ENCODE measurements around the gene COX6B1.

The COX6B1 gene

DNA sequence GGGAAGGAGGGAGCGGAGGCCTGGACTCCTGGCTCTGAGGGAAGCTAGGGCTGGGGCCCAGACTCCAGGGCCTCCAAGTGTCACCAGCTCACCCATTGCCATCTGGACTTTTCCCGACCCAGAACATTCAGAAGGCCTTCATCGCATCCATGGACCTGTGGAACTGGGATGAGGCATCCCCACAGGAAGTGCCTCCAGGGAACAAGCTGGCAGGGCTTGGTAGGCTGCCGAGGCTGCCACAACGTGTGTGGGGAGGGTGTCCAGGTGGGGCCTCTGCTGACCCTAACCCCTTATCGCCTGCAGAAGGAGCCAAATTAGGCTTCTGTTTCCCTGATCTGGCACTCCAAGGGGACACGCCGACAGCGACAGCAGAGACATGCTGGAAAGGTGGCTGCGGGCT is 5.8 kb upstream of the COX6B1 start:
- no peak for TF ChIP-seq TEAD4 (IDR thresholded peaks at IDR 0.05)
- TF ChIP-seq RAD21 (IDR thresholded peaks at IDR 0.05; ENCODE audit: low read depth) = no peak
- no peak for TF ChIP-seq ZBTB7A (IDR thresholded peaks at IDR 0.05; ENCODE audit: low read depth)
- TF ChIP-seq, protein P1, sequence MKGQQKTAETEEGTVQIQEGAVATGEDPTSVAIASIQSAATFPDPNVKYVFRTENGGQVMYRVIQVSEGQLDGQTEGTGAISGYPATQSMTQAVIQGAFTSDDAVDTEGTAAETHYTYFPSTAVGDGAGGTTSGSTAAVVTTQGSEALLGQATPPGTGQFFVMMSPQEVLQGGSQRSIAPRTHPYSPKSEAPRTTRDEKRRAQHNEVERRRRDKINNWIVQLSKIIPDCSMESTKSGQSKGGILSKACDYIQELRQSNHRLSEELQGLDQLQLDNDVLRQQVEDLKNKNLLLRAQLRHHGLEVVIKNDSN (IDR thresholded peaks at IDR 0.05) = no peak
- TF ChIP-seq CEBPB (IDR thresholded peaks at IDR 0.05) = no peak
- no peak for TF ChIP-seq EP300 (IDR thresholded peaks at IDR 0.05; ENCODE audit: borderline replicate concordance)
- TF ChIP-seq, protein P2, sequence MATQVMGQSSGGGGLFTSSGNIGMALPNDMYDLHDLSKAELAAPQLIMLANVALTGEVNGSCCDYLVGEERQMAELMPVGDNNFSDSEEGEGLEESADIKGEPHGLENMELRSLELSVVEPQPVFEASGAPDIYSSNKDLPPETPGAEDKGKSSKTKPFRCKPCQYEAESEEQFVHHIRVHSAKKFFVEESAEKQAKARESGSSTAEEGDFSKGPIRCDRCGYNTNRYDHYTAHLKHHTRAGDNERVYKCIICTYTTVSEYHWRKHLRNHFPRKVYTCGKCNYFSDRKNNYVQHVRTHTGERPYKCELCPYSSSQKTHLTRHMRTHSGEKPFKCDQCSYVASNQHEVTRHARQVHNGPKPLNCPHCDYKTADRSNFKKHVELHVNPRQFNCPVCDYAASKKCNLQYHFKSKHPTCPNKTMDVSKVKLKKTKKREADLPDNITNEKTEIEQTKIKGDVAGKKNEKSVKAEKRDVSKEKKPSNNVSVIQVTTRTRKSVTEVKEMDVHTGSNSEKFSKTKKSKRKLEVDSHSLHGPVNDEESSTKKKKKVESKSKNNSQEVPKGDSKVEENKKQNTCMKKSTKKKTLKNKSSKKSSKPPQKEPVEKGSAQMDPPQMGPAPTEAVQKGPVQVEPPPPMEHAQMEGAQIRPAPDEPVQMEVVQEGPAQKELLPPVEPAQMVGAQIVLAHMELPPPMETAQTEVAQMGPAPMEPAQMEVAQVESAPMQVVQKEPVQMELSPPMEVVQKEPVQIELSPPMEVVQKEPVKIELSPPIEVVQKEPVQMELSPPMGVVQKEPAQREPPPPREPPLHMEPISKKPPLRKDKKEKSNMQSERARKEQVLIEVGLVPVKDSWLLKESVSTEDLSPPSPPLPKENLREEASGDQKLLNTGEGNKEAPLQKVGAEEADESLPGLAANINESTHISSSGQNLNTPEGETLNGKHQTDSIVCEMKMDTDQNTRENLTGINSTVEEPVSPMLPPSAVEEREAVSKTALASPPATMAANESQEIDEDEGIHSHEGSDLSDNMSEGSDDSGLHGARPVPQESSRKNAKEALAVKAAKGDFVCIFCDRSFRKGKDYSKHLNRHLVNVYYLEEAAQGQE (IDR thresholded peaks at IDR 0.05; ENCODE audit: low read depth) = no peak
- no peak for TF ChIP-seq TCF12 (IDR thresholded peaks at IDR 0.05; ENCODE audit: low read depth)
- TF ChIP-seq FOXM1 (IDR thresholded peaks at IDR 0.05; ENCODE audit: borderline replicate concordance, low read depth) = no peak
- no peak for TF ChIP-seq TAF1 (IDR thresholded peaks at IDR 0.05; ENCODE audit: low read depth)
- TF ChIP-seq EGR1 (IDR thresholded peaks at IDR 0.05) = no peak
- no peak for TF ChIP-seq CREB1 (IDR thresholded peaks at IDR 0.05; ENCODE audit: low read depth)
- TF ChIP-seq YY1 (IDR thresholded peaks at IDR 0.05; ENCODE audit: low read depth) = no peak
- no peak for TF ChIP-seq NFIC (IDR thresholded peaks at IDR 0.05)
- TF ChIP-seq, protein P3, sequence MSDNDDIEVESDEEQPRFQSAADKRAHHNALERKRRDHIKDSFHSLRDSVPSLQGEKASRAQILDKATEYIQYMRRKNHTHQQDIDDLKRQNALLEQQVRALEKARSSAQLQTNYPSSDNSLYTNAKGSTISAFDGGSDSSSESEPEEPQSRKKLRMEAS (IDR thresholded peaks at IDR 0.05) = no peak

DNA sequence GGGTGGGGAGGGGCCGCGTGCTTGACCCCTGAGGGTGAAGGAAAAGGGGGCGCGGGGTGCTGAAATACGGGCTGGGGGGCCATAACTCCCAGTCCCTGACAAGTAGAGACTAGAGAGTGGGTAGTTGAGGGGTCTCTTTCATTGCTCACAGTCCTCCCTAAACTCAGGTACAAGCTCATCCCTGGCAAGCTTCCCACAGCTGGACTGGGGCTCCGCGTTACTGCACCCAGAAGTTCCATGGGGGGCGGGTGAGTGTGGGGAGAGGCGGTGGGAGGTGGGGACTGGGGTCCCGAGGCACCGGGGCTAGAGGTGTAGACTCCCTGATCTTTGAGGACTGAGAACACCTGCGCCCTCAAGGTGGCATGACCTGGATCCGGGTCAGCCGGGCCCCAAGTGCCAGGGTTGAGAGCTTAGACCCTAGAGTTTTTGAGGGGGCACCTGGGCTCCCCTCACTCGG is 5.3 kb upstream of the COX6B1 start:
- no peak for TF ChIP-seq TCF12 (IDR thresholded peaks at IDR 0.05; ENCODE audit: low read depth)

DNA sequence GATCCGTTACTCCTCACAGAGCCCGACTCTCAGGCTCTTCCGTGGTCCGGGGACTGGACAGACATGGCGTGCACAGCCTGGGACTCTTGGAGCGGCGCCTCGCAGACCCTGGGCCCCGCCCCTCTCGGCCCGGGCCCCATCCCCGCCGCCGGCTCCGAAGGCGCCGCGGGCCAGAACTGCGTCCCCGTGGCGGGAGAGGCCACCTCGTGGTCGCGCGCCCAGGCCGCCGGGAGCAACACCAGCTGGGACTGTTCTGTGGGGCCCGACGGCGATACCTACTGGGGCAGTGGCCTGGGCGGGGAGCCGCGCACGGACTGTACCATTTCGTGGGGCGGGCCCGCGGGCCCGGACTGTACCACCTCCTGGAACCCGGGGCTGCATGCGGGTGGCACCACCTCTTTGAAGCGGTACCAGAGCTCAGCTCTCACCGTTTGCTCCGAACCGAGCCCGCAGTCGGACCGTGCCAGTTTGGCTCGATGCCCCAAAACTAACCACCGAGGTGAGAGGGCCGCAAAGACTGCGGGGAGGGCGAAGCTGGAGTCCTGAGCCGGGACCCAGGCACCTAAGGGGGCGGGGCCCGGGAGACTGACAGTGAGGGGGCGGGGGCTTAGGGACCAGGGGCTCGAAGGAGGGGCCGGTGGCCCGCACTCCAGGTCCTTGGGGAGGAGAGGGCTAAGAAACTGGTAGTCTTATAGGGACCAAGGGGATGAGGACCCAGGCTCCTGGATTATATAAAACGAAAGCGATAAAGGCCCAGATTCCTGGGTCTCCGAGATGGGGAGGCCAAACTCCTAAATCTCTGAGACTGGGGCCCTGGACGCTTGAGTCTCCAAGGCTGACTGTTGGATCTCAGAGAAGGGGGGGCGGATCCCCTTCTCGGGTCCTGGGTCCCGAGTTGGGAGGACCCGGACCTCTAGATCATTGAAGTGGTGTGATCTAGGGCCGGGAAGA is 4.6 kb upstream of the COX6B1 start:
- TF ChIP-seq, protein P2 (IDR thresholded peaks at IDR 0.05; ENCODE audit: low read depth) = no peak
- TF ChIP-seq RAD21 (IDR thresholded peaks at IDR 0.05; ENCODE audit: low read depth) (no peak), YY1 (IDR thresholded peaks at IDR 0.05; ENCODE audit: low read depth) (no peak), TAF1 (IDR thresholded peaks at IDR 0.05; ENCODE audit: low read depth) (peak; percentile 77), ZBTB7A (IDR thresholded peaks at IDR 0.05; ENCODE audit: low read depth) (no peak; the same call in 1 of the 2 replicates), TEAD4 (IDR thresholded peaks at IDR 0.05) (no peak), TCF12 (IDR thresholded peaks at IDR 0.05; ENCODE audit: low read depth) (no peak; the same call in 1 of the 2 replicates), EP300 (IDR thresholded peaks at IDR 0.05; ENCODE audit: borderline replicate concordance) (peak; percentile 55; the same call in 1 of the 2 replicates), EGR1 (IDR thresholded peaks at IDR 0.05) (no peak), CREB1 (IDR thresholded peaks at IDR 0.05; ENCODE audit: low read depth) (no peak; the same call in 1 of the 2 replicates), NFIC (IDR thresholded peaks at IDR 0.05) (peak; percentile 40), FOXM1 (IDR thresholded peaks at IDR 0.05; ENCODE audit: borderline replicate concordance, low read depth) (no peak), CEBPB (IDR thresholded peaks at IDR 0.05) (no peak)
- TF ChIP-seq, protein P1 (IDR thresholded peaks at IDR 0.05) = no peak
- TF ChIP-seq, protein P3 (IDR thresholded peaks at IDR 0.05) = peak; percentile 95

DNA sequence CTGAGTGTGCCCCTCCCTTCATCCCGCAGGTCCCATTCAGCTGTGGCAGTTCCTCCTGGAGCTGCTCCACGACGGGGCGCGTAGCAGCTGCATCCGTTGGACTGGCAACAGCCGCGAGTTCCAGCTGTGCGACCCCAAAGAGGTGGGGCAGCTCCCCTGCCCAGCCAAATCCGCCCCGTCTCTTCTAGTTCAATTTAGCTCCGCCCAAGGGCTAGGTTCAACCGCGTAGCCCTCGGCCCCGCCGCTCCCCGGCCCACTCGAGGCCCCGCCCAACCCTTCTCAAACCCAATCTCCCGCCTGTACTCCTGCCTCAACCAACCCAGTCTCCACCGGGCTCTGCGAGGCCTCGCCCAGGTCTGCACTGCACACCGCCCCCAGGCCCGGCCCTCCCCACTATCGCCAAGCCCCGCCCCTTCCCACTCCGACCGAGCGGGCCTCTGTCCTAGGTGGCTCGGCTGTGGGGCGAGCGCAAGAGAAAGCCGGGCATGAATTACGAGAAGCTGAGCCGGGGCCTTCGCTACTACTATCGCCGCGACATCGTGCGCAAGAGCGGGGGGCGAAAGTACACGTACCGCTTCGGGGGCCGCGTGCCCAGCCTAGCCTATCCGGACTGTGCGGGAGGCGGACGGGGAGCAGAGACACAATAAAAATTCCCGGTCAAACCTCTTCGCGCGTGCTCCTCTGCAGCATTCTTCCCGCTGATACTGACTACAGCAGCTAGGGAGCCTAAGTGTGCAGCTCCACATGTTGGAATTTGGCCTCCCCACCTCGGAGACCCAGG is 3.7 kb upstream of the COX6B1 start:
- TF ChIP-seq YY1 (IDR thresholded peaks at IDR 0.05; ENCODE audit: low read depth) (no peak), NFIC (IDR thresholded peaks at IDR 0.05) (no peak), CEBPB (IDR thresholded peaks at IDR 0.05) (no peak), EP300 (IDR thresholded peaks at IDR 0.05; ENCODE audit: borderline replicate concordance) (no peak), FOXM1 (IDR thresholded peaks at IDR 0.05; ENCODE audit: borderline replicate concordance, low read depth) (no peak), TEAD4 (IDR thresholded peaks at IDR 0.05) (no peak), TCF12 (IDR thresholded peaks at IDR 0.05; ENCODE audit: low read depth) (0 out of 2 replicates have a peak, but pooled peaks have one; percentile 7), EGR1 (IDR thresholded peaks at IDR 0.05) (no peak), RAD21 (IDR thresholded peaks at IDR 0.05; ENCODE audit: low read depth) (no peak), ZBTB7A (IDR thresholded peaks at IDR 0.05; ENCODE audit: low read depth) (peak; percentile 41; the same call in 1 of the 2 replicates), TAF1 (IDR thresholded peaks at IDR 0.05; ENCODE audit: low read depth) (no peak), CREB1 (IDR thresholded peaks at IDR 0.05; ENCODE audit: low read depth) (no peak)
- TF ChIP-seq, protein P2 (IDR thresholded peaks at IDR 0.05; ENCODE audit: low read depth) = peak; percentile 65
- TF ChIP-seq, protein P3 (IDR thresholded peaks at IDR 0.05) = no peak; the same call in none of the 2 replicates
- TF ChIP-seq, protein P1 (IDR thresholded peaks at IDR 0.05) = no peak

All from Ishikawa (cell line).